Measurements from ENCODE around the gene GSK3A. TPM values are rescaled to one million over a fixed set of nuclear protein-coding genes. Genes with fewer than 3 reads are reported as not detected.

GSK3A gene
- total and polyA plus RNA-seq, 9 of the 15 experiments (the other 6 are each of a cell fraction or from before 2014, with no cell fraction given) = 0.62 to 90.7 (median 33.3) TPM

- in situ Hi-C loops (cut with MboI) (no loop called here), intact Hi-C loops (cut with micrococcal nuclease) (no loop called here)
- peaks cover 44% of the 10 kb centered on the region for H3K36me3 ChIP-seq (ENCODE audit: control insufficient read depth, insufficient read depth, low read length)
- peak overlapping the region; percentile 91 for H3K27ac ChIP-seq (ENCODE audit: extremely low read depth, low read depth, low read length)
- H3K4me2 ChIP-seq (ENCODE audit: insufficient read depth, low read length) = peak overlapping the region; percentile 96
- H3K9ac ChIP-seq (ENCODE audit: insufficient read depth in 1 of 2, low read depth in 2 of 2, low read length in 2 of 2) = peak overlapping the region; percentile 97 to 99
- CTCF ChIA-PET (ENCODE audit: low intra/inter-chr PET ratio) = no interaction called here
- peaks cover 17 to 56% of the 10 kb centered on the region in 2 experiments for H3K4me1 ChIP-seq (replicated peaks in 1 of 2; ENCODE audit: control insufficient read depth in 2 of 2, insufficient read depth in 2 of 2, low read length in 2 of 2)
- peak overlapping the region; percentile 54 for H3K4me3 ChIP-seq
- H3K79me2 ChIP-seq (ENCODE audit: control insufficient read depth, insufficient read depth, low read length) = peaks cover 32% of the 10 kb centered on the region
- POLR2A ChIA-PET = interaction anchor here (0.7 to 2.9 kb wide), 7 partner anchors 9 to 408 kb away, joined by 3 to 16 read pairs (median 4); no protein-coding TSS in a partner anchor
- H3K9me3 ChIP-seq (replicated peaks; ENCODE audit: control insufficient read depth, insufficient read depth, low read depth, low read length) = no peaks in the 10 kb centered on the region
- H2AFZ ChIP-seq (ENCODE audit: low read depth, low read length) = peak overlapping the region; percentile 53
- BruUV-seq (replicated peaks) = no TSS peak
- H4K20me1 ChIP-seq (replicated peaks; ENCODE audit: control insufficient read depth, insufficient read depth, low read length) = no peaks in the 10 kb centered on the region
- peak; percentile 48 for FAIRE-seq
- no peaks in the 10 kb centered on the region for H3K9me1 ChIP-seq (ENCODE audit: control insufficient read depth, insufficient read depth, low read length)
- H3K27me3 ChIP-seq (ENCODE audit: control insufficient read depth in 2 of 2, insufficient read depth in 2 of 2, low read length in 2 of 2) = no peaks in the 10 kb centered on the region
- DNase-seq (ENCODE audit: extremely low read depth in 1 of 4, low spot score in 3 of 4) = peak in 2 of 4 experiments; percentile 42 to 62
- WGBS (ENCODE audit: insufficient coverage, low coverage, missing lambda C conversion rate) = 9% methylated on average over 18 of the region's 18 CpGs
- ATAC-seq = no peak
- no peak for TF ChIP-seq NKRF (IDR thresholded peaks at IDR 0.05; ENCODE audit: borderline replicate concordance)
- peak; percentile 60; the same call in 1 of the 2 replicates for TF ChIP-seq ELF1 (tag; IDR thresholded peaks at IDR 0.05)
- TF ChIP-seq TAF1 (IDR thresholded peaks at IDR 0.05; ENCODE audit: control insufficient read depth, extremely low read depth, insufficient read depth, low read length, severe bottlenecking) = peak; percentile 21
- peak; percentile 31; the same call in 1 of the 2 replicates for TF ChIP-seq POLR2G (IDR thresholded peaks at IDR 0.05; ENCODE audit: low read depth, low read length)
- 0 out of 2 replicates have a peak, but pooled peaks have one; percentile 33 for TF ChIP-seq MTA3 (IDR thresholded peaks at IDR 0.05; ENCODE audit: borderline replicate concordance)
- TF ChIP-seq ZNF57 (CRISPR knock-in tag; IDR thresholded peaks at IDR 0.05) = no peak
- TF ChIP-seq TFAP4 (CRISPR knock-in tag; IDR thresholded peaks at IDR 0.05; ENCODE audit: borderline replicate concordance) = 0 out of 2 replicates have a peak, but pooled peaks have one; percentile 7
- TF ChIP-seq ETV6 (IDR thresholded peaks at IDR 0.05; ENCODE audit: borderline replicate concordance in 1 of 2, low read depth in 2 of 2, low read length in 1 of 2) = no peak
- TF ChIP-seq ETV6 (CRISPR knock-in tag; IDR thresholded peaks at IDR 0.05; ENCODE audit: borderline replicate concordance) = no peak
- peak; percentile 23; the same call in 1 of the 2 replicates for TF ChIP-seq ARID1B (IDR thresholded peaks at IDR 0.05)
- peak; percentile 67; the same call in 1 of the 2 replicates for TF ChIP-seq ZBTB7A (IDR thresholded peaks at IDR 0.05; ENCODE audit: borderline replicate concordance, control insufficient read depth, low read depth, low read length)
- peak in 1 of 2 experiments; percentile 41; a peak in 1 of 4 replicates for TF ChIP-seq MNT (conservative IDR thresholded peaks at IDR 0.05)
- TF ChIP-seq CREB3L1 (IDR thresholded peaks at IDR 0.05; ENCODE audit: borderline replicate concordance, low read depth) = 0 out of 2 replicates have a peak, but pooled peaks have one; percentile 15
- TF ChIP-seq RBFOX2 (IDR thresholded peaks at IDR 0.05; ENCODE audit: low read depth, low read length) = peak; percentile 66
Measured at GRCh38 chr19:42270346-42271044, 28.1 kb upstream of the GSK3A start.
